GM12864 (cell line): ENCODE measurements around the gene LZTFL1.

Source experiments
- DNase-seq: peaks from one replicate; pipeline ENCODE4 v3.0.0-alpha.2; 2011; ENCODE audit warnings: low read depth
- H3K4me3 ChIP-seq: 2 replicates; pipeline ENCODE4 v1.5.1; 2011; ENCODE audit warnings: mild to moderate bottlenecking, low read depth, low read length, control low read depth
- CTCF ChIP-seq: IDR thresholded peaks from 2 replicates; pipeline ENCODE4 v1.5.1; 2011; ENCODE audit warnings: low read depth, mild to moderate bottlenecking, moderate library complexity, low read length, control low read depth, inconsistent platforms; ENCODE audit errors: missing control alignments

LZTFL1 gene

DNA sequence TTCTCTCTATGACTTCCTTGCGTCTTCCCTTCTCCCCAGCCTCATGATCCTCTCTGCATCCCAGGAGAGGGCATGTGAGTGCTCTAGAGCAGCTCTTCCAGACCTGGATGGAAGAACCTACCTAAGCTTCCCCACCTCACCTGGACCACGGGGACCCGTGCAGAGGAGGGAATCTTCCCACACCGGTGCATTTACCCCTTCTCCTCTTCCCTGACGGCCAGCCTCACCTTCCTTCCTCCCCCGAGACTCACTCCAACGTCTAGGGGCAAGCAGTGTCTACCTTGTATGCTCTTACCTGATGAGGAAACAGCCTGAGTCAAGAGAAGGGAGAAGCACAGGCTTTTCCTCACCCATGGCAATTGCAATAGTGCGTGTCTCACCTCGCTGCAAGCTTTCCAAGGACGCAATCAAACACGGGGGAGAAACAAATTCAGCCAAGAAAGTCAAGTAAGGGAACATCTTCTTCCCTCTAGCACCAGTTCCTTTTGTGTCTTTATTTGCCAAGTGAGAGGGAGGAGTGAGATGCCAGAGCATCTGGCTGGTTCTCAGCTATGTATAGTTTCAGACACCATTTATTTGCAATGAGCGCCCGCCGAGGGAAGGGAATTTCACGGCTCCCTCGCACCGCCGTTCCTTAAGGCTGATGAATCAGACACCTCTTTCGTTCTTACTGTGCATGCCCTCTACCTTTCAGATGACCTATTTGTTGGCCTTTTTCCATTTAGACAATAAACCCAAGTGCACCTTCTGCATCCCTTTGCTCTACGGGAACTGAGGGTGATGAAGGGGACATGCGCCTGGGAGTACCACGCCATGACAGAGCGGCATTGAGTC, 42.7 kb upstream of the LZTFL1 start:
- no peak for DNase-seq
- no peak overlapping the region for H3K4me3 ChIP-seq
- TF ChIP-seq CTCF, result no peak

- no peak overlapping the region for H3K4me3 ChIP-seq
- no peak for DNase-seq
- TF ChIP-seq CTCF, result no peak
Observed at GRCh38 chr3:45881078-45882022, 39.4 kb upstream of the LZTFL1 start.

DNA sequence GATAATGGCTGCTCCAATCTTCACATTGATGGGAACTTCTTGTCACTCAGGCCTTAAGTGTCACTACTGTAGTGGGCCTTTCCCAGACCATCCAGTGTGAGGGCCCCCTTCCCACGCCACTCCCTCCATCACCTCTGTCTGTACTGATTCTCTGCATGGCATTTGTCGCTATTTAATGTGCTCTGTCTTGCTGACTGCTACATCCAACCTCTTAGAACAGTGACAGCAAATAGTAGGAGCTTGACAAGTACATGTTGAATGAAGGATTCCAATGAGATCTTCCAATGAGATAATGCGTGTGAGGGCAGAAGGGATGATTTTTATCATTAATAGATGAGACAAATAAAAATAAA, 38.8 kb upstream of the LZTFL1 start:
- TF ChIP-seq CTCF, result no peak
- H3K4me3 ChIP-seq, result no peak overlapping the region
- DNase-seq, result no peak

GRCh38 chr3:45878124-45878523, 36.2 kb upstream of the LZTFL1 start:
- no peak for TF ChIP-seq CTCF
- no peak overlapping the region for H3K4me3 ChIP-seq
- no peak for DNase-seq

DNA sequence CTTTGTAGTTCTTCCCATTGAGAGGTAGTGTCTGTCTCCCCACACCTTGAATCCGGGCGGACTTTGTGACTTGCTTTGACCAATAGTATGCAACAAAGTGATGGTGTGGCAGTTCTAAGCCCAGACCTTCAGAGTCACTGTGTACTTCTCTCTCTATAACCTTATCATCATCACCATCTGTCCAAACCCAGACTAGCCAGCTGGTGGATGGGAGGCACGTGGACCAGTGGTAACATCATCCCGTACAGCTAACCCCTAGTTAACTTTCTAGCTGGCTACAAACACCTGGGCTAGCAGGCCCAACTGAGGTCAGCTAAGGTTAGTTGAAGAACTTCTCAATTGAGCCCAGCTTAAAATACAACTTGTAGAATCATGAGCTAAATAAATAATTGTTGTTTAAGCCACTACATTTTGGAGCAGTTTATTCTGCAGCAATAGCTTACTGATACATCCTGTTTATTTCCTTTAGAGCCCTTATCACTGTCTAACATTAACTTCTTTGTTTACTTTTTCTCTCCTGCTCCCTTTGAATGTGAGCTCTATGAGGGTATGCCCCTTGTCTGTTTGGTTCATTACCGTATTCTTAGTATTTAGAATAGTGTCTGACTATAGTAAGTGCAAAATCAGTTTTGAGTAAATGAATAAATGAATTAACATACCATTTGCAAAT, 32.9 kb upstream of the LZTFL1 start:
- TF ChIP-seq CTCF, result no peak
- H3K4me3 ChIP-seq, result no peak overlapping the region

GRCh38 chr3:45873638-45874037, 31.7 kb upstream of the LZTFL1 start:
- DNase-seq, result no peak
- H3K4me3 ChIP-seq, result no peak overlapping the region
- no peak for TF ChIP-seq CTCF

More for the DNA sequence above, 32.9 kb upstream of the LZTFL1 start:
- DNase-seq, result no peak
